HCT116 (cell line): ENCODE results near the gene MYCBP2. TPM values are rescaled to one million over a fixed set of nuclear protein-coding genes. Genes with fewer than 3 reads are reported as not detected.

Experiments used
- ATAC-seq: fragments of 200-7000 bp; cut with Tn5 transposase; 2 replicates; pipeline ENCODE4 v1.9.1; 2020; ENCODE audit warnings: mild to moderate bottlenecking, moderate library complexity
- BruUV-seq: library from RNA; stranded (reverse); fragments of 400-500 nt; replicated peaks from 2 replicates; lab custom pipeline; 2021; lab: Mats Ljungman, UMichigan
- CTCF ChIA-PET: fragments of 300-600 bp; sonication (Branson Sonifier 250); formaldehyde crosslinking; loops from one replicate; lab custom pipeline; 2021; ENCODE audit warnings: antibody characterized with exemption; lab: Charles Lee
- POLR2A ChIA-PET: fragments of 300-600, 350-600 bp; sonication (Branson Sonifier 250); formaldehyde crosslinking; loops from one replicate; lab custom pipeline; 2021; ENCODE audit warnings: antibody characterized with exemption; lab: Charles Lee
- RAD21 ChIA-PET, 2 experiments: fragments of 300-600 bp; sonication (Branson Sonifier 250); formaldehyde crosslinking; loops; one replicate each; lab custom pipeline; 2023; ENCODE audit warnings: low total read pairs in 2 of 2; ENCODE audit not compliant: uncharacterized antibody in 2 of 2, unreplicated experiment in 2 of 2, low non-redundant PET in 1 of 2; lab: Charles Lee
- DNase-seq: peaks from one replicate; pipeline ENCODE4 v3.0.0-alpha.2; 2010; ENCODE audit warnings: low read depth, low spot score
- H2AFZ ChIP-seq: fragments of 200-600 bp; shearing (Covaris generic), sonication (generic); 2 replicates; pipeline ENCODE4 v1.6.1; 2017; ENCODE audit warnings: low read depth, mixed run types, mixed read lengths, antibody characterized with exemption, low read length; ENCODE audit not compliant: poor library complexity, severe bottlenecking
- H3K27ac ChIP-seq: 2 replicates; pipeline ENCODE4 v1.5.1; 2012; ENCODE audit warnings: low read depth, low read length
- H3K27me3 ChIP-seq: fragments of 200-600 bp; sonication (generic); 2 replicates; pipeline ENCODE4 v1.6.1; 2016; ENCODE audit warnings: mixed run types, low read length, mixed read lengths; ENCODE audit not compliant: insufficient read depth
- H3K36me3 ChIP-seq, 2 experiments: fragments of 200-500 bp in 1 of 2; fragments of 200-600 bp in 1 of 2; sonication (Bioruptor generic) in 1 of 2; sonication (generic) in 1 of 2; 2 replicates each; pipeline versions ENCODE4 v1.5.1 to v1.6.1; 2014 to 2016; ENCODE audit warnings: low read length in 2 of 2, inconsistent platforms in 1 of 2, mixed read lengths in 1 of 2, mixed run types in 1 of 2; ENCODE audit not compliant: insufficient read depth in 2 of 2, control insufficient read depth in 1 of 2
- H3K4me1 ChIP-seq, 2 experiments: fragments of 200-600 bp in 1 of 2; sonication (generic) in 1 of 2; 2 replicates each; pipeline versions ENCODE4 v1.5.1 to v1.6.1; 2012 to 2017; ENCODE audit warnings: low read length in 2 of 2, inconsistent platforms in 1 of 2, mild to moderate bottlenecking in 1 of 2, mixed read lengths in 1 of 2, mixed run types in 1 of 2, moderate library complexity in 1 of 2; ENCODE audit not compliant: insufficient read depth in 2 of 2, control insufficient read depth in 1 of 2
- H3K4me2 ChIP-seq: fragments of 200-600 bp; sonication (generic); 2 replicates; pipeline ENCODE4 v1.6.1; 2017; ENCODE audit warnings: mixed run types, low read length, mixed read lengths
- H3K4me3 ChIP-seq, 2 experiments: fragments of 200-600 bp in 1 of 2; sonication (generic) in 1 of 2; replicated peaks in 1 of 2; 2 replicates each; pipeline ENCODE4 v1.5.1; 2011 to 2016; ENCODE audit warnings: low read length in 2 of 2, control low read depth in 1 of 2, low read depth in 1 of 2, mild to moderate bottlenecking in 1 of 2, mixed read lengths in 1 of 2, mixed run types in 1 of 2
- H3K79me2 ChIP-seq: fragments of 200-600 bp; sonication (generic); 2 replicates; pipeline ENCODE4 v1.6.1; 2017; ENCODE audit warnings: mild to moderate bottlenecking, mixed run types, low read length, moderate library complexity, mixed read lengths; ENCODE audit not compliant: insufficient read depth
- H3K9ac ChIP-seq: fragments of 200-600 bp; sonication (generic); 2 replicates; pipeline ENCODE4 v1.6.1; 2016; ENCODE audit warnings: low read length, mixed read lengths
- H3K9me2 ChIP-seq: fragments of 200-600 bp; sonication (generic), shearing (Covaris generic); 2 replicates; pipeline ENCODE4 v1.6.1; 2017; ENCODE audit warnings: mixed run types, mild to moderate bottlenecking, moderate library complexity; ENCODE audit not compliant: insufficient read depth
- H3K9me3 ChIP-seq, 2 experiments: fragments of 200-500 bp in 1 of 2; fragments of 200-600 bp in 1 of 2; sonication (Bioruptor generic) in 1 of 2; sonication (generic) in 1 of 2; 2 replicates each; pipeline ENCODE4 v1.6.1; 2014 to 2017; ENCODE audit warnings: low read length in 2 of 2, mixed read lengths in 2 of 2, inconsistent platforms in 1 of 2, low read depth in 1 of 2, mild to moderate bottlenecking in 1 of 2, mixed run types in 1 of 2, moderate library complexity in 1 of 2; ENCODE audit not compliant: control insufficient read depth in 1 of 2, insufficient read depth in 1 of 2
- H4K20me1 ChIP-seq: fragments of 200-600 bp; sonication (generic), shearing (Covaris generic); 2 replicates; pipeline ENCODE4 v1.6.1; 2017; ENCODE audit warnings: mixed run types, mild to moderate bottlenecking, moderate library complexity; ENCODE audit not compliant: insufficient read depth
- CBX3 ChIP-seq: IDR thresholded peaks from 2 replicates; pipeline ENCODE4 v1.6.1; 2012; ENCODE audit warnings: low read depth
- CEBPB ChIP-seq: IDR thresholded peaks from 2 replicates; pipeline ENCODE4 v1.6.1; 2012; ENCODE audit warnings: low read depth
- CTCF ChIP-seq, 3 experiments: fragments of 200-600 bp in 1 of 3; sonication (generic) in 1 of 3; IDR thresholded peaks in 2 of 3; conservative IDR thresholded peaks in 1 of 3; 2 replicates each; pipeline ENCODE4 v1.5.1; 2012 to 2017; ENCODE audit warnings: low read depth in 2 of 3, low read length in 2 of 3, antibody characterized with exemption in 1 of 3, borderline replicate concordance in 1 of 3, control low read depth in 1 of 3, mild to moderate bottlenecking in 1 of 3, mixed read lengths in 1 of 3, mixed run types in 1 of 3, moderate library complexity in 1 of 3; ENCODE audit not compliant: insufficient read depth in 1 of 3
- ELF1 ChIP-seq: IDR thresholded peaks from 2 replicates; pipeline ENCODE4 v1.6.1; 2012; ENCODE audit warnings: low read depth, borderline replicate concordance
- EZH2phosphoT487 ChIP-seq: fragments of 200-600 bp; IDR thresholded peaks from 2 replicates; pipeline ENCODE4 v1.6.1; 2018; ENCODE audit warnings: antibody characterized with exemption, borderline replicate concordance
- JUND ChIP-seq: IDR thresholded peaks from 2 replicates; pipeline ENCODE4 v1.6.1; 2012
- POLR2A ChIP-seq: IDR thresholded peaks from 2 replicates; pipeline ENCODE4 v1.7.0; 2011; ENCODE audit warnings: borderline replicate concordance; ENCODE audit not compliant: insufficient read depth, insufficient read length; ENCODE audit errors: extremely low read depth
- SIN3A ChIP-seq: IDR thresholded peaks from 2 replicates; pipeline ENCODE4 v1.6.1; 2012; ENCODE audit warnings: low read depth
- SP1 ChIP-seq: IDR thresholded peaks from 2 replicates; pipeline ENCODE4 v1.6.1; 2012; ENCODE audit warnings: low read depth
- SRF ChIP-seq: IDR thresholded peaks from 2 replicates; pipeline ENCODE4 v1.6.1; 2012; ENCODE audit warnings: low read depth
- TCF7L2 ChIP-seq: IDR thresholded peaks from 2 replicates; pipeline ENCODE4 v1.7.0; 2011; ENCODE audit warnings: borderline replicate concordance, inconsistent platforms; ENCODE audit not compliant: insufficient read depth, insufficient read length; ENCODE audit errors: extremely low read depth
- YY1 ChIP-seq: IDR thresholded peaks from 2 replicates; pipeline ENCODE4 v1.6.1; 2011; ENCODE audit warnings: low read length, low read depth, moderate library complexity, mild to moderate bottlenecking; ENCODE audit not compliant: insufficient replicate concordance; ENCODE audit errors: extremely low read depth
- ZBTB33 ChIP-seq: IDR thresholded peaks from 2 replicates; pipeline ENCODE4 v1.6.1; 2011; ENCODE audit warnings: mild to moderate bottlenecking, low read length, moderate library complexity; ENCODE audit not compliant: insufficient replicate concordance; ENCODE audit errors: extremely low read depth
- ZFX ChIP-seq: fragments of 450-650 bp; IDR thresholded peaks from 2 replicates; pipeline ENCODE4 v1.6.1; 2017
- ZNF274 ChIP-seq: fragments of 200-500 bp; sonication (Bioruptor generic); IDR thresholded peaks from 2 replicates; pipeline ENCODE4 v1.6.1; 2014; ENCODE audit warnings: mild to moderate bottlenecking, low read depth, low read length, inconsistent platforms
- intact Hi-C: fragments of 100-400 bp; cut with micrococcal nuclease; formaldehyde crosslinking; loops from 2 replicates; pipeline ENCODE4 v1.10.0; 2022
- total RNA-seq: library from RNA; stranded (reverse); gene quantifications from one replicate; pipeline ENCODE4 v1.2.1, GENCODE V29; 2021; ENCODE audit not compliant: unreplicated experiment

MYCBP2 gene
- total RNA-seq, 1 experiment from 2014 or later = 48.5 TPM

GRCh38 chr13:77038907-77039480 lies 287.9 kb downstream of the MYCBP2 start:
- Histone ChIP-seq H3K36me3 (no peaks in the 10 kb centered on the region), H3K79me2 (no peaks in the 10 kb centered on the region), H3K4me2 (no peak overlapping the region), H3K4me3 (no peak overlapping the region), H4K20me1 (no peaks in the 10 kb centered on the region), H3K9me2 (no peaks in the 10 kb centered on the region), H3K9me3 (no peaks in the 10 kb centered on the region), H3K27me3 (no peaks in the 10 kb centered on the region), H2AFZ (no peak overlapping the region), H3K4me1 (no peaks in the 10 kb centered on the region), H3K27ac (no peak overlapping the region), H3K9ac (no peak overlapping the region)
- TF ChIP-seq TCF7L2 (no peak), SIN3A (no peak), CBX3 (no peak), ELF1 (no peak), ZBTB33 (no peak)
- POLR2A ChIA-PET = no interaction called here
- RAD21 ChIA-PET = no interaction called here
- intact Hi-C loops = no loop called here
- CTCF ChIA-PET = no interaction called here
- no TSS peak for BruUV-seq
- DNase-seq (no peak), ATAC-seq (no peak)

- no peak for ATAC-seq
- POLR2A ChIA-PET = no interaction called here
- TF ChIP-seq JUND (no peak), POLR2A (no peak), CBX3 (no peak), ZNF274 (no peak), CEBPB (no peak), TCF7L2 (no peak), SIN3A (no peak), SRF (no peak), CTCF (IDR thresholded peaks at IDR 0.05 in 2 of 3, conservative IDR thresholded peaks at IDR 0.05 in 1 of 3; ENCODE audit: borderline replicate concordance in 1 of 3, insufficient read depth in 1 of 3, low read depth in 2 of 3, low read length in 2 of 3) (no peak), EZH2phosphoT487 (no peak), ZFX (no peak), SP1 (no peak), YY1 (no peak)
- RAD21 ChIA-PET = no interaction called here
- no peak for DNase-seq
- no TSS peak for BruUV-seq
- Histone ChIP-seq H3K9me3 (no peaks in the 10 kb centered on the region), H2AFZ (no peak overlapping the region), H3K79me2 (no peaks in the 10 kb centered on the region), H3K27ac (no peak overlapping the region), H3K9ac (no peak overlapping the region), H3K4me3 (no peak overlapping the region), H3K4me2 (no peak overlapping the region), H4K20me1 (no peaks in the 10 kb centered on the region), H3K9me2 (no peaks in the 10 kb centered on the region), H3K36me3 (no peaks in the 10 kb centered on the region), H3K4me1 (no peaks in the 10 kb centered on the region), H3K27me3 (no peaks in the 10 kb centered on the region)
- CTCF ChIA-PET = no interaction called here
- intact Hi-C loops = no loop called here
These were observed 290.6 kb downstream of the MYCBP2 start for GRCh38 chr13:77036279-77036678.
